SJSA1 (cell line): ENCODE measurements around the gene NUP188. TPM values are rescaled to one million over a fixed set of nuclear protein-coding genes. Genes with fewer than 3 reads are reported as not detected.
"Not testable (repeated sequence)": the region's sequence is repeated elsewhere in the genome, so short reads cannot be mapped to it uniquely, and the experiment has no call there.

ENCODE experiments used
- DNase-seq, 2 experiments: peaks; one replicate each; pipeline ENCODE4 v3.0.0-alpha.2; 2015 to 2020; ENCODE audit warnings: low spot score in 2 of 2, low read depth in 1 of 2
- H3K27ac ChIP-seq: fragments of 250-450 bp; sonication (Bioruptor Pico); 2 replicates; pipeline ENCODE4 v1.5.1; 2020; ENCODE audit warnings: mild to moderate bottlenecking, moderate library complexity
- H3K27me3 ChIP-seq: fragments of 250-450 bp; sonication (Bioruptor Pico); replicated peaks from 2 replicates; pipeline ENCODE4 v1.5.1; 2020; ENCODE audit warnings: mild to moderate bottlenecking, moderate library complexity
- H3K36me3 ChIP-seq: fragments of 250-450 bp; sonication (Bioruptor Pico); 2 replicates; pipeline ENCODE4 v1.5.1; 2020; ENCODE audit warnings: mild to moderate bottlenecking
- H3K4me1 ChIP-seq: fragments of 250-450 bp; sonication (Bioruptor Pico); replicated peaks from 2 replicates; pipeline ENCODE4 v1.6.1; 2021; ENCODE audit warnings: mild to moderate bottlenecking
- H3K4me3 ChIP-seq: fragments of 250-450 bp; sonication (Bioruptor Pico); 2 replicates; pipeline ENCODE4 v1.5.1; 2020; ENCODE audit warnings: mild to moderate bottlenecking
- H3K9me3 ChIP-seq: fragments of 250-450 bp; sonication (Bioruptor Pico); replicated peaks from 2 replicates; pipeline ENCODE4 v1.5.1; 2020; ENCODE audit warnings: mild to moderate bottlenecking
- total RNA-seq: library from RNA; depleted of rRNA; stranded (reverse); fragments of >200 nt; shearing (Covaris generic); gene quantifications from 2 replicates; pipeline ENCODE4 v1.2.3, GENCODE V29; 2014

NUP188 gene
- total RNA-seq, 1 experiment from 2014 or later: 76.3 TPM

GRCh38 chr9:129027224-129027684 lies 79.8 kb downstream of the NUP188 start:
- Histone ChIP-seq H3K4me3 (peak overlapping the region; percentile 91), H3K4me1 (peaks cover 14% of the 10 kb centered on the region), H3K27ac (no peak overlapping the region), H3K9me3 (no peaks in the 10 kb centered on the region), H3K36me3 (no peaks in the 10 kb centered on the region), H3K27me3 (no peaks in the 10 kb centered on the region)
- no peak for DNase-seq

DNA sequence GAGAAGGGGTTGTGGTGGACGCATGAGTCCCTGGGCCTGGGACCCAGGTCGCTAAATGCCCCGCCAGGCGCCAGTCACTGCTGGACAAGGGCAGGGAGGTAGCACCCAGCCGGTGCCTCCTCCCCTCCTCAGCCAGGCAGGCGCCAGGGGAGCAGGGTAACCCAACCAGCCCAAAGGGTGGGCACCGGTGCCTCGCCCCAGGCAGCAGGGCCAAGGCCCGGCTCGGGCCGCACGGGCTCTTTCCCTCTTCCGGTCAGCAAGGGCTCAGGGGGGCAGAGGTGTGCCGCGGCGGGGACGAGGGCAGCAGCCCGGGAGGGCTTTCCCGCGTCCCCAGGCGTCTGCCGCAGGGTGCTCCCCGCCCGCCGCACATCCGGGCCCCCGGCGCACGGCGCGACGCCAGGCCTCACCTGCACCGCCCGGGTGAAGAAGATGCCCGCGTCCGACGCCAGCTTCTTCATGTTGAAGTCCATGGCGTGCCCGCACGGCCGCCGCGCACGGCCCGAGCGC lies 80.2 kb downstream of the NUP188 start:
- DNase-seq: peak in 1 of 2 experiments; percentile 48
- H3K36me3 ChIP-seq: no peaks in the 10 kb centered on the region
- peak overlapping the region; percentile 8; the same call in 1 of the 2 replicates for H3K27ac ChIP-seq
- no peaks in the 10 kb centered on the region for H3K9me3 ChIP-seq
- peaks cover 14% of the 10 kb centered on the region for H3K4me1 ChIP-seq
- peak overlapping the region; percentile 91 for H3K4me3 ChIP-seq
- H3K27me3 ChIP-seq: no peaks in the 10 kb centered on the region

DNA sequence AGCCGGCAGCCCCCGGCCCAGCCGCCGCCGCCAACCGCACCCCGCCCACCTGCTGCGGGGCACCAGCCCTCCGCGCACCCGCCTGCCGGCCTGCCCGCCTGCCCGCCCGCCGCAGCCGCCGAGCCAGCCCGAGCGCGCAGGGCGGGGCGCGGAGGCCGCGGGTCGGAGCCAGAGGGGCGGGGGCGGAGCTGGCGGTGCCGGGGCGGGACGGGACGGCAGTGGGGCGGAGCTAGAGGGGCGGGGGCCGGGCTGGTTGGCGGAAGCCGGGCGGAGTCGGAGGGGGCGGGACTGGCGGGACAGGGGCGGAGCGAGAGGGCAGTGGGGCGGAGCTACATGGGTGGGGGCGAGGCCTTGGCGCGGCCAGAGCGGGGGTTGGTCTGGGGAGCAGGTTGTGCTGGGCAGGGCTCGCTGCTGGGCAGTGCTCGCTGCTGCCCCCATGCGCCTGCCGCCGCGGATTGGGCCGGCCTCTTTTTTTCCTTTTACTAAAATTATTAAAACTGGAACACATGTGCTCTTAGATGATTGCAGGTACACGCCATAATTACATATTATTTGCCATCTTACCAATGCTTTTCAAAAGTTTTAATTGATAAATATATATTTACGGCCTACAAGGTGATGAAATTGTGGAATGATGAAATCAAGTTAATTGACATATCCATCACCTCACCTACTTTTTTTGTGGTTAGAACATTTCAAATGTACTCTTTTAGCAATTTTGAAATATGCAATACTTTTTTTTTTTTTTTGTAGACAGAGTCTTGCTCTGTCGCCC lies 80.9 kb downstream of the NUP188 start, which contains the start of gene SH3GLB2:
Gene SH3GLB2, minus strand, starts transcription at position 140 of the 775 bp plus-strand sequence. CDS start 177 bp downstream, outside the sequence.
- H3K4me3 ChIP-seq: peak within 1 kb of the TSS; percentile 91
- peak within 1 kb of the TSS; percentile 8; the same call in 1 of the 2 replicates for H3K27ac ChIP-seq
- no peaks in the 10 kb centered on the region for H3K27me3 ChIP-seq
- no peaks in the 10 kb centered on the region for H3K9me3 ChIP-seq
- no peaks in the 10 kb centered on the region for H3K36me3 ChIP-seq
- DNase-seq: peak; percentile 56 to 94
- peaks cover 13% of the 10 kb centered on the region for H3K4me1 ChIP-seq

DNA sequence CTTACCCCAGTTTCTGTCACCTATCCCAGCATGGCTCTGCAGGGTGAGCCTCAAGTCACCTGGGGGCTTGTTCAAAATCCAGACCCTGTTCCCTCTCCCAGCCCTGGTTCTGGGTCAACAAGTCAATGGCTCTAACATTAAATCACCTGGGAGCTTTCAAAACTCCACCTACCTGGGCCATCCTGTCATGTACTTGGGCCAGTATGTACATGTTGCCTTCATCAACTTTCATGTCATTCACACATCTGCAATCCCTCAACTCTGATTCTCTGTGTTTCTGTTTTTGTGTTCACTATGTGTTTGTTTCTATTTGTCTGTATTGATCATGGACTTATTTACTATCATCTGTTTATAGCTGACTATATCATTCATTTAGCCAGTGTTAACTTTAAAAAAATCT lies 82.7 kb downstream of the NUP188 start:
- no peak for DNase-seq
- Histone ChIP-seq H3K36me3 (no peaks in the 10 kb centered on the region), H3K4me3 (no peak overlapping the region), H3K27me3 (no peaks in the 10 kb centered on the region), H3K4me1 (peaks cover 9% of the 10 kb centered on the region), H3K9me3 (no peaks in the 10 kb centered on the region), H3K27ac (no peak overlapping the region)

GRCh38 chr9:129031514-129031913 lies 84.0 kb downstream of the NUP188 start:
- no peaks in the 10 kb centered on the region for H3K9me3 ChIP-seq
- H3K4me1 ChIP-seq: peaks cover 12% of the 10 kb centered on the region
- H3K27me3 ChIP-seq: no peaks in the 10 kb centered on the region
- no peaks in the 10 kb centered on the region; the same call in 1 of the 2 replicates for H3K36me3 ChIP-seq
- no peak overlapping the region for H3K27ac ChIP-seq
- H3K4me3 ChIP-seq: no peak overlapping the region
- DNase-seq: no peak

- Histone ChIP-seq H3K9me3 (no peaks in the 10 kb centered on the region), H3K27me3 (no peaks in the 10 kb centered on the region), H3K36me3 (no peaks in the 10 kb centered on the region; the same call in 1 of the 2 replicates), H3K27ac (no peak overlapping the region), H3K4me3 (no peak overlapping the region), H3K4me1 (peaks cover 13% of the 10 kb centered on the region)
- DNase-seq: no peak
Measured at GRCh38 chr9:129032541-129033159, 85.2 kb downstream of the NUP188 start.

DNA sequence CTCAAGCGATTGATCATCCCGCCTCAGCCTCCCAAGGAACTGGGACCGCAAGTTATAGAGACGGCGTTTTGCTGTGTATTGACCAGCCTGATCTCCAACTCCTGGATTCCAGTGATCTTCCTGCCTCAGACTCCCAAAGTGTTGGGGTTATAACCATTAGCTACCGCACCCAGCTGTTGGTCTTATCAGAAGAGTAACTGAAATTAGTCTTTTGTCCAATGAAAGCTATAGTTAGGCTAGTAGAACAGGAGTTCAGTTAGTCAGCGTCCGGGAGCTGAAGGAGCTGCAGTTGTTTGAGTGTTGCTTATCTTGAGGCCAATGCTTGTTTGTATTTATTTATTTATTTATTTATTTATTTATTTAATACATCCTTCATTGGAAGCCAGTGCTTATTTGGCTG lies 85.7 kb downstream of the NUP188 start:
- no peak for DNase-seq
- Histone ChIP-seq H3K4me1 (peaks cover 10% of the 10 kb centered on the region), H3K9me3 (no peaks in the 10 kb centered on the region), H3K27me3 (no peaks in the 10 kb centered on the region), H3K36me3 (no peaks in the 10 kb centered on the region; the same call in 1 of the 2 replicates), H3K4me3 (no peak overlapping the region), H3K27ac (no peak overlapping the region)

GRCh38 chr9:129035838-129036237 lies 88.3 kb downstream of the NUP188 start:
- H3K9me3 ChIP-seq, H3K4me1 ChIP-seq, H3K27ac ChIP-seq, DNase-seq, H3K36me3 ChIP-seq, H3K27me3 ChIP-seq: not testable (repeated sequence)
- peak overlapping the region; percentile 83 for H3K4me3 ChIP-seq

- no peaks in the 10 kb centered on the region for H3K9me3 ChIP-seq
- DNase-seq: peak; percentile 96 to 98
- no peaks in the 10 kb centered on the region for H3K27me3 ChIP-seq
- no peak within 1 kb of the TSS for H3K27ac ChIP-seq
- H3K4me3 ChIP-seq: peak within 1 kb of the TSS; percentile 83
- peaks cover 10% of the 10 kb centered on the region for H3K4me1 ChIP-seq
- peaks cover 11% of the 10 kb centered on the region for H3K36me3 ChIP-seq
Measured at GRCh38 chr9:129036241-129036922, 88.9 kb downstream of the NUP188 start, which contains the start of gene MIGA2. MIGA2 (plus strand) TSS chr9:129036626; CDS start chr9:129040595, 3,969 bp downstream.

GRCh38 chr9:129036923-129037766 lies 89.6 kb downstream of the NUP188 start:
- peaks cover 10% of the 10 kb centered on the region for H3K4me1 ChIP-seq
- peaks cover 18% of the 10 kb centered on the region for H3K36me3 ChIP-seq
- no peaks in the 10 kb centered on the region for H3K27me3 ChIP-seq
- peak overlapping the region; percentile 83 for H3K4me3 ChIP-seq
- peak in 1 of 2 experiments; percentile 7 for DNase-seq
- no peaks in the 10 kb centered on the region for H3K9me3 ChIP-seq
- H3K27ac ChIP-seq: no peak overlapping the region

DNA sequence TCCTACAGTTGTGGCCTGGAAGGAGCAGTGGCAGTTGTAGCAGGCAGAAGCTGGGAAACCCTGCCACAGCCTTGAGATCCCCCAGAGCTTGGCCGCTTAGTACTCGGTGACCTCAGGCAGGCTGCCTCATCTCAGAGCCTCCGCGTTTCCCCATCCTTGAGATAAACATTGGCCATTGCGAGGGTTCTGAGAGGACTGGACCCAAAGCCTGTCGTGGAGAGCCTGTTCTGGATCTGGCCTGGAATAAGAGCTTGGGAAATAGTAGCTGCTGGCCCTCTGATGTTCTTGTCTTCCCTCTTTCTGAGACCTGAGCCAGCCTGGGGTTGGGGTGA lies 90.2 kb downstream of the NUP188 start:
- Histone ChIP-seq H3K36me3 (peaks cover 23% of the 10 kb centered on the region), H3K4me1 (peaks cover 10% of the 10 kb centered on the region), H3K27ac (no peak overlapping the region), H3K27me3 (no peaks in the 10 kb centered on the region), H3K9me3 (no peaks in the 10 kb centered on the region), H3K4me3 (peak overlapping the region; percentile 83; the same call in 1 of the 2 replicates)
- DNase-seq: no peak

- H3K4me1 ChIP-seq: peaks cover 10% of the 10 kb centered on the region
- H3K4me3 ChIP-seq: no peak overlapping the region
- H3K9me3 ChIP-seq: no peaks in the 10 kb centered on the region
- peaks cover 23% of the 10 kb centered on the region for H3K36me3 ChIP-seq
- no peak for DNase-seq
- H3K27ac ChIP-seq: no peak overlapping the region
- no peaks in the 10 kb centered on the region for H3K27me3 ChIP-seq
Measured at GRCh38 chr9:129038109-129038852, 90.8 kb downstream of the NUP188 start.
